Fibroblast of upper back skin (primary cell): ENCODE data around the gene HEG1.

Source experiments
- DNase-seq: peaks from one replicate; pipeline ENCODE4 v3.0.0-alpha.2; 2013

Gene HEG1

DNA sequence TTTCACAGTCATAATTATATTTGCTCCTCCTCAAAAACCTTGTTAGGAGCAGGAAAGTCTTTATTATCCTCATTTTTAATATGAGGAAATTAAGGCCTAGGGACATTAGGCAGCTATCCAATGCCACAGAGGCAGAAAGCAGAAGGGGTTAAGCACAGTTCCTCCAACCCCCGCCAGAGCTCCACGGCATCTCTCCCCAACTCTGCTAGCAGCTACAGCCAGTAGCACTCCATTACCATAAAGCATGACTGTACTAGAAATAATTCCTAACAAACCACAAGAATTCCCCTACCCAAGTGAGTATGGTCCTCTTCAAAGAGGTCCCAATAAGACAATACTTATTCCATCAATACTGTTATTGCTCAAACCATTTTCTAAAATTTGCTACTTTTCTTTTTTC, 9.8 kb downstream of the HEG1 start:
- DNase-seq: peak; percentile 91

DNA sequence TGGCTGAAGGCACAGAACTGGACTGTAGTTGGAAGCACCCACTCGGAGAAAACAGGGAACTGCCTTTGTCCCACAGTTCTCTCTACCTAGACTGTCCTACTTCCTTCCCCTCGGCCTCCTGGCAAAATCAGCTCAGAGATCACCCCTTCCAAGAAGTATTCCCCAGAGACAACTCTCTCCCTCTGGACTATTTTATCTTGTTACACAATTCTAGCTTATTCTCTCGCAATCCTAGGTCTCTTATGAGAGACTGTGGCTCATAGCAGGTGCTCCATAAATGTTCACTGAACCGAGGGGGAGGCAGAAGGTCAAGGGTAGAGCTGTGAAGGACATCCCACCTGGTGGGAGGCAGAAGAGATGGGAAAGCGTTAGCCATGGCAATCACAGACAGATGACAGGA, 10.6 kb downstream of the HEG1 start:
- no peak for DNase-seq

DNA sequence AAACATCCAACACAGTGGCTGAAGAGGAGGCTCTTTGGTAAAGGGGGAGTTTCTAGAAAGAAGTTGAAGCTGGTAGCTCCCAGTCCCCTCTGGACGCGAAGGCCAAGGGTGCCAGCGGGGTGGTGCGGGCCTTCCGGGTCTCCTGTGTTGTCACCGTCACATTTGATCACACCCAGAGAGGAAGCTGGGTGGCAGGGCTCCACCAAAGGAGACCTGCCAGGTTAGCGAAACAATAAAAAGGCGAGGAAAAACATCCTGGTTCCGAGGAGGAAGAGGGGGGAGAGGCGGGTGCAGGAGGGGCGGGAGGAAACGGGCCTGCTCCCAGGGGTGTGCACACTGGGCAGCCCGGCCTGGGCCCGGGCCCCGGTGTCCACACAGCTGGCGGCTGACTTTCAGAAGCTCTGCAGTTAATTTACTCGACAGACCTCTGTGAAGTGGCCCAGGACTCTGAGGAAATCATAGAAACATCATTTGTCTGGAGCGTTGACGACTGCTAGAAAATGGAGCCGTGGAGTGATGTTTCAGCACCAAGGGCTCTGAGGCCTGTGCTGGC, 12.1 kb downstream of the HEG1 start:
- peak; percentile 47 for DNase-seq

DNA sequence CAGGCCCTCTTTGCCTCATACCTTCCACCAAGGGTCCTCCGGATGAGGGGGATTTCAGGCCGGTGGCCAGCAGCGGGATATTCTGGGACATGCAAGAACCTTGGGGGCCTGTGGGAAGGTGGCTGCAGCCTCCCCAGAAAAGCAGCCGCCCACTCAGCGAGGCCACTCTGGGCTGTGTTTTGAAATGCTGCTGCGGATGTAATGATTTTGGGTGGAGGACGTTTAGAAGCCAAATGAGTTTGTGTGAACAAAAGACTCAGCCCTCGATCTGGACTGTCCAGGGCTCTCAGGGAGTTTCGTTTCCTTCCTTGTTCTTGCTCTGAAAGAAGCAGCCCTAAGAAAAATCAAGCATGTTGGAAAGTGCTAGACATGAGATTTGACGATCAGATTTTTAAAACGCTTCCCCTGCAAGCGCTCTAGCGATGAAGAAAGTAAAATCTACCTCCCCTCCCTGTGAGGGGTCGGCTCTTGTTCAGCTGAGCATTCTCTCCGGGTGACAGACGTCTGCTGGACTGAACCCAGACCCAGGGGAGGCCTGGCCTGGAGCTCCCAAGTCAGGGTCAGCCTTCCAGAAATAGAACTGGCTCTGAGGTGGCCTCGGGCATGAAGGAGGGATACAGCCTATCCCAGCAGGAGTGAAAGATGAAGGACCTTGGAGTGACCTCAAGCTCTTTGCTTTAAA, 12.9 kb downstream of the HEG1 start:
- DNase-seq: no peak

DNA sequence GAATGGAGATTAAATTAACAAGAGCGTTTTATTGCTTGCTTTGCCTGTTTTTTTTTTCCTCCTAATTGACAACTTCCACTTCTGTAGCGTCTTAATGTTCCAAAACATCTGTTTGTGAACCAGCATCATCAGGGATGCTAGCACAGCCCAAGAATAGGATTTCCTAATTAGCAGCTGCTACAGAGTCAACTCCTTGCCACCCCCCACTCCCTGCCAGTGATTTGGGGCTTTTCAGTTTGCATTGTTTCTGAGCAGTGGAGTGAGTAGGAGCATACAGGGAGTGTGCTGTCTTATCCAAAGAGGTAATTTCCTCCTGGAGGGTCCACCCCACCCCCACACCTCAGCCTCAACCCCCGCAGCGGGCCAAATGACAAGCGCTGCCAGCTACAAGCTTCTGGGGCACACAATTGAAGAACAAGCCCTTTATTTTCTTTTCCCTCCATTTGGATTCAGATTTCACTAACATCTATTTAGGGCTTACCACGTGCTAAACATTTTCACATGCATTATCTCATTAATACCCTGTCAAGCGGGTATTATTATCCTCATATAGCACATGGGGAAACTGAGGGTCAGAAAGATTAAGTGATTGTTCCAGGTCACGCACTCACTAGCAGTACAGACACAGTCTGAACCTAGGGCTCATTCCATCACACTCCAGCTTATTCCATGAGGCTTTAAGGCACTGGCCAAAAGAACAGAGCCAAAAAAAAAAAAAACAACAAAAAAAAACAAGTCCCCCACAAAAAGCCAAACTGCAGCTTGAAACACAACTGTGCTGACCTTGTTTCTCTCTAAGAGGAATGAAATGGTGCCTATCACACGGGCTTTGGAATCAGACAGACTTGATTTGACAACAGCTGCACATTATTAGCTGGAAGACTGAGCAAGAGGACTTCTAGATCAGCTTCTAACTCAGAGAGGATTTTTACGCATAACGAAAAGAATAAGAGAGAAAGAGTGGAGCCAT, 16.4 kb downstream of the HEG1 start:
- no peak for DNase-seq

DNA sequence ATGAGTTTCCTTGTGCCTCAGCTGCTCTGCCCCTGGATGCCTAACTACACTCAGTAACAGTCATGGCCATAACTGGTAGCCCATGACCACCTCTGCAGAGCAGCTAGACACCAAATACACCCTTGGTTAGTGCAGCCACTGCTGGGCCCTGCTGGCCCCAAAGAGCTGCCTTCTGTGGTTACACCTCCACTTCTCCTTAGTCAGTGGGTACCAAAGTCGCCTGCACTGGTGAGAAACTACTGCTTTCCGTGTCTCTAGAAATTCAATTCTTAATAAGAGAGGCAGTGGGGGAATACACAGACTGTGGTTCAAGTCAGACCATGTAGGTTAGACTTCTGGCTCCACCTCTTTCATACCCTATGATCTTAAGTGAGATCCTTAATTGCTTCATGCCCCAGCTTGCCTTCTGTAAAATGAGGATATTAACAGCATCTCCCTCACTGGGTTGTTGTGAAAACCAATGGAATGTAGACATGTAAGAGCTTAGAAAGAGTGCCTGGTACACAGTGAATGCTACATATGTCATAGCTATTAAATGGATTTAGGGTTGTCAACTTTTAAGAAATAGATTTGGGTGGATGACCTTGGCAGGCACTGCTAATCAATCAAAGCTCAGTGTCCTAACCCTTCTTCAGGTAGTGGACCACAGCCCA, 18.2 kb downstream of the HEG1 start:
- no peak for DNase-seq

DNA sequence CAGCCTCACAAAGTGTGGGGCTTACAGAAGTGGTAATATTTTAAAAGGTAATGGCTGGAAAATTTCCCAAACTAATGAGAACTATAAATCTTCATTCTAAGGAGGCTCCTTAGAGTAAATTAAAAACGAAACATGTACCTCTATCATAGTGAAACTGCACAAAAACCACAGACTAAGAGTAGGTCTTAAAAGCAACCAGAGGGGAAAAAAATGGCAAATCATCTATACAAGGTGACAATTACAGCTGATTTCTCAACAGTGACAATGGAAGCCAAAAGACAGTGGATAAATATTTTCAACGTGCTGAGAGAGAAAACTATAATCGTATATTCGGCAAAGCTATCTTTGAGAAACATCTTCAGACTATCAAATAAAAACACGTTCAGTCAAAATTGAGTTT, 20.6 kb downstream of the HEG1 start:
- no peak for DNase-seq

DNA sequence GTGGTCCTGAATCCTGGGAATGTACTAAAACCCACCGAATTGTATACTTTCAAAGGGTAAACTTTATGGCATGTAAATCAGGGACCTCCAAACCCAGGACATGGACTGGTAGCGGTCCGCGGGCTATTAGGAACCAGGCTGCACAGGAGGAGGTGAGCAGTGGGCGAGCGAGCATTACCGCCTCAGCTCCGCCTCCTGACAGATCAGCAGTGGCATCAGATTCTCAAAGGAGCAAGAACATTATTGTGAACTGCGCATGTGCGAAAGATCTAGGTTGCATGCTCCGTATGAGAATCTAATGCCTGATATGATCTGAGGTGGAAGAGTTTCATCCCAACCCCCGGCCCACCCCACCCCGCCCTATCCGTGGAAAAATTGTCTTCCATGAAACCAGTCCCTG, 22.2 kb downstream of the HEG1 start:
- no peak for DNase-seq

DNA sequence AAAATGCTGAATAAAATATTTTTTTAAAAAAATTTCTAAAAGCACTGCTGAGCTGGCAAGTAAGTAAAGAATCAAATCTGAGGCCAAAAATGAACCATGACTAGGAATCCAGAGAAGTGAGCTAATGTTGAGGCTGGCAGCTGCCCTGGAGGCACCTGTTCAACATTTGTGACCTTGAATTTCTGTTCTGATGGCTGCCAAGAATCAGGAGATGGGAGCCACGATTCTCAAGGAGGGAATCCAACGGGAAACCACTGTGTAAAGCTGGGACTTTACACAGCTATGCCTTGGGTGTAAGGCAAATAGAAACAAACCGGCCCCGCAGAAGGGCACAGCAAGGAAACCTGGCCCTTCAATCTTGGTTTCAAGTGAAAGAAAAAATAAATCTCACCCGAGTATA, 22.7 kb downstream of the HEG1 start:
- no peak for DNase-seq

DNA sequence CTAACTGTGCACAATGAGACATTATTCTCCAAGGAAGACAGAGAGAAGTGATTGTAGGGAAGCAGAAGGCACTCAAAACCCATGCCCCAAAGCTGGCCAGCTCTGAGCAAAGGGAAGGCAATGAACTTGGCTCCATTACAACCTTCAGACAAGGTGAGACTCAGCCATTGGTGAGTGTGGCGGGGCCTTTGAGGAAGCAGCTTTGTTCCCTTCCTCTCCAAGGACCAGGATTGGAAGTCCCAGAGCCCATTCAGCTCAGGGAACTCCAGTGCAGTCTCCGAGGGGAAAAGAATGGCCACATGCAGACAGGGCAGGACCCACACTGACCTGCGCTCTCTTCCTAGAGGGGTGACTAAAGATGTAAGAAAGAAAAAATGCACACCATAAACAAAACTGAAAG, 23.1 kb downstream of the HEG1 start:
- no peak for DNase-seq

DNA sequence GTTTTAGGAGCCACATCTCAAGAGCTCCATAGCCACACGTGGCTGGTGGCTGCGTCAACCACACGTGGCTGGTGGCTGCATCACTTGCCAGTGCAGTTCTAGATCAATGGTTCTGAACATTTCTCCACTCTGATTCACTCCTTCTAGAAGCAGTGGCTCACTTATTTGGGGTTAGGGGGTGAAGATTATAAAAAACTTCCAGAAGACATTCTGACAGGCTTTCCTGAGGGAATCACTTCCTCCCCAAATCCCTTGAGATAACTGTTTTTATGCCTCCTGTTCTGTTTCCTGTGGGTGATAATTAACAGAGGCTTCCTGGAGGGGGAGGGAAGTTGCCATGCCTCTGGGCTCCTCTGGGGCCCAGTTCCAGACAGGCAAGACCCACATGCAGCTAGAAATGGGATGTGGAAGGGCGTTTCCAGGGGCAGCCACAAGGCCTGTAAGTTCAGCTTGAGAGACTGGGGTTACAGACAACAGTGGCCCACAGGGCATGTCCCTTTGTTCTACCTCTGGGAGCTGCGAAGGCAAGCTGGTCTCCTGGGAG, 23.6 kb downstream of the HEG1 start:
- DNase-seq: peak; percentile 49

DNA sequence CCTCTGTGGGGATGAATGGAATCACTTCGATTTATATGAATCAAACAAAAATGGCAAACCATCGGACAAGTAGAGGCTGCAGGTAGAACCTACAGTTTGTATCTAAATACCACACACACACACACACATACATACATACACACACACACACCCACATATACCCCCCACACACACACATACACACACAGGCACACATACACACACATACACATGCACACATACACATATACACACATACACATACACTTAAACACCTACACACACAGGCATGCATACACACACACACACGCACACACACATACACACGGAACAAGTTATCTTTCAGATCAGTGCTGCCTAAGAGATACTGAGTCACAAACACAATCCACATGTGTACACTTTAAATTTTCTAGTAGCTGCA, 24.3 kb downstream of the HEG1 start:
- no peak for DNase-seq

DNA sequence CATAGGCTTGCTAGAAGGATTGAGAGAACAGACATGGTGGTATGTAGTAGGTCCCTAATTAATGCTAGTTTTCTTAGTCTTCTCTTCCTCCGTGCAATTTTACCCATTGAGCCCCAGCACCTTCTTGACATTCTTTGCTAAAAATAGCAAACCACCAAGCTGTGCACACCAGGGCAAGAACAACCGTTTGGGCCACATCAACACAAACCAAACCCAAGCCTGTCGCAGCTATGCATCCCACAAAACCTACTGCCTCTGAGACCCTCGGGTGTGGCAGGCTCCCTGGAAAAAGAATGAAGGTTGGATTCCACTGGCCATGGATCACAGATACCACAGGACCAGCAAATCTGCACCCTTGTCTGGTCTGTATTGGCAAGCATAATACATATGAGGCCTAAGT, 27.1 kb downstream of the HEG1 start:
- DNase-seq: no peak

DNA sequence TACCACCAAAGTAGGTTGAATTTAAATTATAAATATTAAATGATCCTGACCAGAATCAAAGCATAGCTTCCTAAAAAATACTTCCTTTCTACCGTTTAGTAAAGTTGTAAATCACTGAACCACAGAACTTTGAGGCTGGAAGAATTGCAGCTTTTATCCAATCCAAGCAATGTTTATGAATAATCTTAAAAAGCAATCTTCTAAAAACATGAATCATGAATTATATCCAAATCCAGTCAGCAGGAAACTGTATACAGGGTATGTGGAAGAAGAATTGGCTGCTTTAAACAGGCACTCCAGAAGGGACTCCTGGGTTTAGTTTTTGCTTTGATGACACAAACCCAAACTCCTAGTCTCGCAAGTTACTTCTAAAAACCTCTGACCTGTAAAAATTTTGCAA, 30.2 kb downstream of the HEG1 start:
- peak; percentile 26 for DNase-seq

DNA sequence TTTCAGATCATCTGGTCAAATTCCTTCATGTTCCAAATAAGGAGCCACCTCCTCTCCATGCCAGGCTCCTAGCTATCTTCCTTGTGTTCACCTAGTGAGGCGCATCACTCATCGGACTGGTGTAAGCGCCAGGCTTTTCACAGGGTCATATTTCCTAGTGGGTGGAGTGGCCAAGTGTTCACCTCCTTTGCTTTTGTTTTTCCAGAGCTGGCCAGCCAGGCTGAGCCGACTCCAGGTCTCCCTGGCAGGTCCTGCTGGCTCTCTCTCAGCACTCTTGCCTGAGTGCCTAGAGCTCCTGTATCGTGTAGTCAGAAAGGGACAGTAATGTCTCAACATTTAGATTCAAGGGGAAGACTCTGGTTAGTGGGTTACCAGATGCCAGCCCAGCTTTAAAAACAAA, 31.0 kb downstream of the HEG1 start:
- DNase-seq: no peak

DNA sequence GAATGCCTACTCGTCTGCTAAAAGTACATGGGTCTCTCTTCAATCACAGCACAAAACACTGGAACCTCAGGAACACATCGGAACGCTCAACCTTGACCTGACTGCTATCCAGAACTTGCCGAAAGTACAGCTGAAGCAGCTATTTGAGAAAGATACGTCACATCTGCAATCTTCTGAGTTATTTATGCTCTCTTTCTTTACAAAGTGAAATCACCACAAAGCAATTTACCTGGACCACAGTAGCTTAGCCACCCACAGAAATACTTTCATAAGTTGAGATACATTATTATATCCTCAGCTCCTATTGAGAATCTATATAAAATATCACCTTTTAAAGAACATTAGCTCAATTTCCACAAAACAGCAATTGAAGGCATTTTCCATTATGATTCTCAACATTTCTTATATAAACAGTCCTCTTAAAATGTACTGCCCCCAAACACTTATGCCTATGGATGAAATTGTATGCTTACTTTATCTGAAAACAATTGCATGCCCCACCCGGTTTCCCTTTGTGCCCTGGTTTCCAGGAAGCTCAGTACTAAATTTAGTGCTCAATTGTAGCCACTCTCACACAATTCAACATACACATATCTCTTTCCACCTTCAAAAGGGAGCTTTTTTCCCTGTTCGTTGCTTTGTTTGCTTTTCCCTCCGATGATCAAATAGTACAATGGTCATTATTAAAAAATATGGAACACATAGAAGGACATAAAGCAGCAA, 31.8 kb downstream of the HEG1 start:
- DNase-seq: no peak

DNA sequence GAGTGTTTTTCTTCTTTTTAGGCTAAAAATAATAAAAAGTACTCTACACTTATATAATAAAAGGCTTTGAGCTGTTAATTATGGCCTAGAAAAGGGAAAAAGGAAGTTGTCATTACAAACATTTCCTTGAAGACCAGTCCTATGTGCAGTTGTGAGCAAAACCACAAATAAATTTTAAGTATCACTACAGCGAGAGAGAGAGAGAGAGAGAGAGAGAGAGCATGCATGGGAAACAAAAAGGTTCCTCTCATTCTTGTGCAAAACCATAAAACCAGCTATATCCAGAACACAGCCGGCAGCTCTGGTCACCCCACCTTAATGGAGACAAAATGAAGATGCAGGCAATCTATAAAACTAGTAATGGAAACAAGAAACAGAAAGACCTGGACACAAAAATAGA, 33.6 kb downstream of the HEG1 start:
- no peak for DNase-seq

DNA sequence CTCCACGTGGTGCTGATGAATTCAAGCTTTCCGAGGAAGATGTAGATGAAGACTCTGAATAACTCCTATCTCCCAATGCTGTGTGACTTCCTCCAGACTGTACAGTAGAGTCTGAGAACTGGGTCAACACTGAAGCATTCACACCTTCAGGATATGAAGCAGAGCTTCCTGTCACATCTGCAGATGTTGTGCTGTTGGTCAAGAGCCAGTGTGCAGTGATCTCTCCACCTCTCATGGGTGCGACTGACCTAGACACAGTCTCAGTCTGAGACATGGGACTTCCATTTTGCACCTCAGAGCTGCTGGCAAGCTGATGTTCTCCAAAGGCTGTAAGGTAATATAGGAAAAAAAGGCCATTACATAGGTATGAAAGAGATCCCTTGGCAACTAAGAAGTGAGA, 36.5 kb downstream of the HEG1 start:
- no peak for DNase-seq

DNA sequence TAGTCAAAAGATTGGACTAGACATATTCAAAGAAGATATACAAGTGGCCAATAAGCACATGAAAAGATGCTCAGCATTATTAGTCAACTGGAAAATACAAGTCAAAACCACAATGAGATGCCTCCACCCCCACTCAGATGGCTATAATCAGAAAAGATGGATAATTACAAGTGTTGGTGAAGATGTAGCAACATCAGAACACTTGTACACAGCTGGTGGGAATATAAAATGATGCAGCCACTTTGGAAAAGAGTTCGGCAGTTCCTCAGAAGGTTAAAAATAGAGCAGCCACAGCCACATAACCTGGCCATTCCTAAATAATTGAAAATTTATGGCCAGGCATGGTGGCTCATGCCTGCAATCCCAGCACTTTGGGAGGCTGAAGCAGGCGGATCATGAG, 38.4 kb downstream of the HEG1 start:
- no peak for DNase-seq

DNA sequence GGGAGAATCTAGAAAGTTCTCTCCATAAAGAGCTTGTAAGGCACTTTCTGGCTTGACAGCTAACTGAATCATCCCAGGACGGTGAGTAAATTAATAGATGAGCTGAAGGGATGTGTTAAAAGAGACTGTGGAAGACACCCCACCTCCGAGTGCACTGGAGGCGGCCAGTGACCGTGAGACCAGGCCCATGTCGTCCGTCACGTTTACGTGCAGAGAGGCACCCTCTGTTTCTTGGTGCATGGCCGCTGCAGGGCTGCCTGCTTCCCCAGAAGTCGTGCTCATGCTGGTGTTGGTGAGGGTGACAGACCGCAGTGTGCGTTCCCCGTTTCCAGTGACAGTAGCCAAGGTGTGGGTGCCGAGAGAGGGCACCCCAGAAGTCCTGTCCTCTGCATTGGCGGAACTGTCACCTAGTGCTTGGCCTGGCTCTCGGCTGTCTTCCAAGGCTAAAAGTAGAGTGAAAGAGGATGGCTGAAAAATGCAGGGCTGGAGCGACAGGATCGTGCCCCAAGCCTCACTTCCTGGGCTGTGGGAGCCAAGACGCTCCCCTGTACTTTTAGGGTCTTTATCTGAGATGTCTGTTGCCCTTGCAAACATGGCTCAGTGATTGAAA, 41.1 kb downstream of the HEG1 start:
- no peak for DNase-seq

DNA sequence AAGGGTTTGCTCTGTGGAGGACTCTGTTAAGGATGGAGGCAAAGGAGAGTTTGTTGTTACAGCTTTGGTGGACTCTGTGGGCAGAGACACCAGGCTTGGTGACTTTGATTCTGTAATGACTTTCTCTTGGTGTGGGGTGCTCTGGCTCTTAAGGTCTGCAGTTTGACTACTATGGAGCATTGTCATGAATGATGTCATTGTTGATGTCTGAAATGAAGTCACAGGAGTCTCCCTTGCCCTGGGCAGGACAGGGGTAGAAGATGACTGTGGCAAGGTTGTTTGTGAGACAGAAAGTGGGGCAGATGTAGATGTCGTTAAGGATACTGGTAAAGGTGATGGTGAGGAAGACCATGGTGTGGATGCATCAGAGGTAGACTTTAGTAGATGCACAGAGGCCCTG, 42.7 kb downstream of the HEG1 start:
- no peak for DNase-seq

DNA sequence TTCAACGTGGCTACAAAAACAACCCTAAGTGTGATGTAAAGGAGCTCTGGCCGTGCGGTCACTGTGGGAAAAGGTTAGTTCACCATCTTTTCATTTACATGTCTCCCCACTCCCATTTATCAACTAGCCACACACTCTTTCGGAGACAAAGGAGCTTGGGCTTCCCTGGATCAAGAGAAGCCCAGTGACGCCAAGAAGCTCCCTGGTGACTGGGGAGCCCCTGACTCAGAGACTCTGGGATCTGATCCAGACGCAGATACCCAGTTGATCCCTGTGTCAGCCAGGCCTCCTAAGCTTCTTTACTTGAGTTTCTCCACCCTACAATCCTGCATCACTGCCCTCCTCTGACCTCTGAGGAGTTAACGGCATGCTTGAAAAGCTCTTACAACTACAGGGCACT, 43.9 kb downstream of the HEG1 start:
- peak; percentile 34 for DNase-seq
